HK-2 (cell line): ENCODE data around the gene CFDP1.
"Not testable (repeated sequence)": the region's sequence is repeated elsewhere in the genome, so short reads cannot be mapped to it uniquely, and the experiment has no call there.

Experiments used
- DNase-seq: peaks from one replicate; pipeline ENCODE4 v3.0.0-alpha.2; 2018; ENCODE audit not compliant: unreplicated experiment

The CFDP1 gene

GRCh38 chr16:75458439-75458838 is 25.1 kb upstream of the CFDP1 start:
- no peak for DNase-seq

- no peak for DNase-seq
These were observed 24.7 kb upstream of the CFDP1 start for GRCh38 chr16:75458029-75458428.

- no peak for DNase-seq
These were observed 24.2 kb upstream of the CFDP1 start for GRCh38 chr16:75457485-75458021.

GRCh38 chr16:75456971-75457370 is 23.7 kb upstream of the CFDP1 start:
- DNase-seq = no peak

DNA sequence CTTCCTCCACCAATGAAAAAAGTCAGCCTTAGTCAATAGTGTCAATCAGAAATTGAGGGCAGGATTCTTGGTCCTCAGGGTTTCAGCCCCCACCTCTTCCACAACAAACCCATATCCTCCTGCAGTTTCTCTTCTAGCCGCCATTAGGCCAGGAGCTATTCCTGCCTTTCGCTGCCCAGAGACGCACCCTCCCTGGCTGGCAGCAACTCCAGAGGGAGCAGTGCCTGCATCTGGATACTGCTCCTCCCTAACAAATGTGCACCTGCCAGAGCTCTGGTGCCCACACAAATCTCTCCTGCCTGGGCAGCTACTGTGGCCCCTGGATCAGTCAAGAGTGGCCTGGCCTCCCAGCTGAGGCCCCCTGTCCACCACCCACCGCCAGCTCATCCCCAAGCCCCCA is 23.2 kb upstream of the CFDP1 start:
- DNase-seq = not testable (repeated sequence)

DNA sequence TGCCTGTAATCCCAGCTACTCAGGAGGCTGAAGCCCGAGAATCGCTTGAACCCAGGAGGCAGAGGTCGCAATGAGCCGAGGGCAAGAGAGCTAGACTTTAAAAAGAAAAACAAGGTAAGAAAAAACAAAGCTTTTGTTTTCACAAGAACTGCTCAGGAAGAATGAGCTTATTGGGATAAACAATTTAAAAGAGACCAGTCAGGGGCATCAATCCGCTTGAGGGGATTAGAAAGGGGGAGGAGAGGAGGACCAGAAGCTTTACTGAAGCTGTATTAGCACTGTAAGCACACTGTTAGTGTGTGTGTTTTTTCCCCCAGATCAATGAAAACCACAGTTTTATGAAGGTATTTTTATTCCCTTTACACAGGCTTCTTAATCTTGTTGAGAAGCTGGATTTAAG is 22.4 kb upstream of the CFDP1 start:
- DNase-seq = no peak

GRCh38 chr16:75452464-75453190 is 19.3 kb upstream of the CFDP1 start:
- no peak for DNase-seq

DNA sequence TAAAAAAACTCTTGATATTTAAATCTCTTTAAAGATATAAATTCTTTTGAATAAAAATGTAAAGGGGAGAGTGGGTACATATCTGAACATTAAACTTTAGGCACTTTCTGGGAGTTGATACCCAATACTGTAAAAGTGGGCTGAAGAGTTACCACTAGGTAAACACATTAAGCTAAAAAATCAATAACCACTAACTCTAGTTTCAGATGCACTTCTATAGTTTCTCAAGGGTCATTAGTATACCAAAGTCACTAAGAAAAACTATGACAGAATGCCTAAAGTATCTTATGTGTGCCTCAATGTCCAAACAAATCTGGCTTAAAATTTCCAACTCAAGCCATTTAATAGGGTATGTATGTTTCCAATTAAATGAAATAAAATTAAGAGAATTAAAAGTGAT is 13.1 kb upstream of the CFDP1 start:
- no peak for DNase-seq

DNA sequence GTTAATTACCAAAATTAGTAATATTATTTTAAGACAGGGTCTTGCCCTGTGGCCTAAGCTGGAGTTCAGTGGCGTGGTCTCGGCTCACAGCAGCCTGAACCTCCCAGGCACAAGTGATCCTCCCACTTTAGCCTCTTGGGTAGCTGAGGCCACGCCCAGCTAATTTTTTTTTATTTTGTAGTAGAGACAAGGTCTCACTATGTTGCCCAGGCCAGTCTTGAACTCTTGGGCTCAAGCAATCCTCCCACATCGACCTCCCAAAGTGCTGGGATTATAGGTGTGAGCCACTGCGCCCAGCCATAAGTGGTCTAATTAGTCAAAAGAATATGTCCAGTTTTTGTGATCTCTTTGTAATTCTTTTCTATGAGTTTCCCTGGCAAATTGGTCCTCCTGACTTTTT is 12.0 kb upstream of the CFDP1 start:
- DNase-seq = no peak

DNA sequence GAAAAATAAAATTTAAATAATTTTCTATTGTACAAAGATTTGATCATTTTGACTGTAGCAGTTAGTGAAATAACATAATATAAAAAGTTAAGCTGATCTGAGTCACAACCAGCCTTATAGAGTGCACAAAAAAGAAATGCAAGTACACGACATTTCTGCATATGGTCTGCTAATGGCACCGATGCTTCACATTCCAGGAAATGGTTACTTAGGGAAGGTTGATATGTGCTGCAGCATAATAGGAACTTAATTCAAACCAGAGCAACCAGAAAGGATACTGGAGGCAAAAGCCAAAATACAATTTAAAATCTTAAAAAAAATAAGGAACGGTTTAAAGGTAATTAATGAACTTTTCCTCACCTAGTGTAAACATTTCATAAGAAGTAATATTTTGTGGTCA is 10.0 kb upstream of the CFDP1 start:
- no peak for DNase-seq

DNA sequence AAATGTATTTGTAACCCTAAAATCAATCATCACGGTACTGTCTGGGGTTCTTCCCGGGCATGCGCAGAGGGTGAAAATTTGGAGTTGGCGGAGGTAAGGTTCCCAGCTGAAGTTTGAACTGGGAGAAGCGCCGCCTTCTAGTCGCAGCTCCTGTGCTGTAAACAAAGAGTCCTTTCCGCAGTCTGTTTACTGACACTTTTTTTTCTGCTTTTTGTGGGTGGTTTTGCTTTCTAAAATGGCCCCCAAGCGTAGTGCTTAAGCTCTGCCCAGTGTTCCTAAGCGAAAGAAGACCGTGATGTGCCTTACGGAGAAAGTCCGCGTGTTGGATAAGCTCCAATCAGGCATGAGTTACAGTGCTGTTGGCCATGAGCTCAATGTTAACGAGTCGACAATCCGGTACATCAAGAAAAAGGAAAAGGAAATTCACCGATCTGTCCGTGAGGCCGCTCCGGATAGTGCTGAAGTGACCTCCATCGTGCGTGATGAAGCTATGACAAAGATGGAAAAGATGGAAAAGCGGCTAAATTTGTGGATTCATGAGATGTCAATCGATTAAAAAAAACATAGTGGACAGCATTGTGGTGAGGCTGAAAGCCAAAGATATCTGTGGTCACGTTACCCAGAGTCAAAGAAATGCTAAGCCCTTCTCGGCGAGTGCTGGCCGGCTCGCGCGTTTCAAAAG is 570 bp upstream of the CFDP1 start:
- DNase-seq = peak; percentile 49

DNA sequence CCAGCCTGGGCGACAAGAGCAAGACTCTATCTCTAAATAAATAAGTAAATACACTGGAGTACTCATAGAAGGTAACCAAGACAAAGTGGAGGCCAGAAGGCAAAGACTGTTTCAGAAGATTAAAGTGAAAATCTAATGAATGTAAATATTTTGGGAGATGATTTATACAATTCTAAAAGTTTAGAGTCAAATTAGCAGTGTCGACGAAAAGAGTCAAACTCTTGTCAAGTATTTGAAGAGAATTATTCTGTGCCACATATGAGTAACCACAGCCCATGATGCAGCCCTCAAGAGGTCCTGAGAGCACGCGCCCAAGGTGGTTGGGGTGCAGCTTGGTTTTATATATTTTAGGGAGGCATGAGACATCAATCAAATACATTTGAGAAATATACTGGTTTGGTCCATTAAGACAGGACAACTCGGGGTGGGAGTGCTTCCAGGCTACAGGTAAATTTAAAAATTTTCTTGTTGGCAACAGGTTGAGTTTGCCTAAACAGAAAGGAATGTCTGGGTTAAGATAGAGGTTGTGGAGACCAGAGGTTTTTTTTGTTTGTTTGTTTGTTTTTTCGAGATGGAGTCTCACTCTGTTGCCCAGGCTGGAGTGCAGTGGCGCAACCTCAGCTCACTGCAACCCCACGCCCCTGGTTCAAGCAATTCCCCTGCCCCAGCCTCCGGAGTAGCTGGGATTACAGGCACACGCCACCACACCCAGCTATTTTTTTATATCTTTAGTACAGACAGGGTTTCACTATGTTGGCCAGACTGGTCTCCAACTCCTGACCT is 3.5 kb downstream of the CFDP1 start:
- no peak for DNase-seq

GRCh38 chr16:75426524-75426923 is 6.8 kb downstream of the CFDP1 start:
- DNase-seq = not testable (repeated sequence)

GRCh38 chr16:75424105-75424762 is 9.1 kb downstream of the CFDP1 start:
- DNase-seq = not testable (repeated sequence)

DNA sequence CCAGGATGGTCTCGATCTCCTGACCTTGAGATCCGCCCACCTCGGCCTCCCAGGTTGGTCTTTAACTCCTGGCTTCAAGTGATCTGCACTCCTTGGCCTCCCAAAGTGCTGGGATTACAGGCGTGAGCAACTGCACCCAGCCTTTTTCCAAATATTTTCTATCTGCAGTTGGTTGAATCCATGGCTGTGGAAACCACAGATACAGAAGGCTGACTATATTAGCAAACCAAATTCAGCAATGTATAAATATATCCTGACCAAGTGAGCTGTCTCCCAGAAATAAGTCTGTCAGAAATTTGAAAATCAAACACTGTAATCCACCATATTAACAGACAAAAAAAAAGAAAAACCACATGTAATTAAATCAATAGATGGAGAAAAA is 9.6 kb downstream of the CFDP1 start:
- DNase-seq = no peak

- DNase-seq = no peak
These were observed 11.5 kb downstream of the CFDP1 start for GRCh38 chr16:75421820-75422126.

GRCh38 chr16:75420987-75421819 is 12.1 kb downstream of the CFDP1 start:
- peak; percentile 20 for DNase-seq

DNA sequence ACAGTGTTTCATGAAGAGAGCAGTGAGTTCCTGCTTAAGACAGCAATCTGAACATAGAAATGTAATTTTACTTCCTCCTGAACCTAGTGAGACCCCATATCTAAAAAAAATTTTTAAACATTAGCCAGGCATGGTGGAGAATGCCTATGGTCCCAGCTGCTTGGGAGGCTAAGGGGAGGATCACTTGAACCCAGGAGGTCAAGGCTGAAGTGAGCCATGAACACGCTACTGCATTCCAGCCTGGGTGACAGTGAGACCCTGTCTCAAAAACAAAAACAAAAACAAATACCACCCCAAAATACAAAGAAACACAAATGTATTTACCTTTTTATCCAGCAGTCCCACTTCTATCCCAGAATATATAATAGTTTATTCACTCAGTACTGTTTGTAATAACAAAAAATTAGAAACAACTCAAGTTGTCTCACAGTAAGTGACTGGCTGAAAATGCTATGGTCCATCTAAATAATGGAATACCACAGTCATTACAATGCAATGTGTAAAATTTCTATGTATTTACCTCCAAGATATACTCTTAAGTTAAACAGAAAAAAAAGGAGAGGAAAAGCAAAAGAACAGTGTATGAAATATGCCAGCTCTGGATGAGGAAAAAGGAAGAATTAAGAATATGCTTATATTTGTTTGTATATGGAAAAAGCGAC is 16.3 kb downstream of the CFDP1 start:
- DNase-seq = no peak

DNA sequence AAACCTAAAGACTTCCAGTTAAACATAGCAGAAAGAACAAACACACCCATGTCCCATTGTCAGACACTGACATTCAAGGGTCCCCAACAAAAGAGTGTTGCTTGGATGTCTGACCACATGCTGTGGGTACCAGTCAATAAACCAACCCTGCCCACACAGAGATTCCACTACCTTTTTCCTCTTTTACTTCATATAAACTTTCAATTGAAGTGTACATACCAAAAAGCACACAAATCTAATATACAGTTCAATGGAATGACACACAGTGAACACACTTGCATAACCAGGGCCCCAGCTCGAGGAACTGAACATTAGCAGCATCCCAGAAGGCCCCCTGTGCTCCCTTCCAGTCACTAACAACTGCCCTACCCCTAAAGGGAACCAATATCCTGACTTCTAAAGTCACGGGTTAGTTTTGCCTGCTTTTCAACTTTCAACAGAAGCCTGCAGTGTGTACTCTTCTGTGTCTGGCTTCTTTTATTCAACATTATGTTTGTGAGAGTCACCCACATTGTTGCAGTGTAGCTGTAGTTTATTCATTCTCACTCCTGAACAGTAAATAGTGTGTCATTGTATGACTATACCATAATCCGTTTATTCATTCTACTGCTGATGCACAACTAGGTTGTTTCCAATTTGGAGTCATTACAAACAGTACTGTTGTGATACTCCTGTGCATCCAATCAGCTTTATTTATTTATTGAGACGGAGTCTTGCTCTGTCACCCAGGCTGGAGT is 18.0 kb downstream of the CFDP1 start:
- no peak for DNase-seq

- DNase-seq = no peak
These were observed 19.4 kb downstream of the CFDP1 start for GRCh38 chr16:75413951-75414350.
